ENCODE measurements around the gene ARID1A. TPM values are rescaled to one million over a fixed set of nuclear protein-coding genes. Genes with fewer than 3 reads are reported as not detected.

Gene ARID1A
- total RNA-seq, 1 donor from 2014 or later = 83.8 TPM

GRCh38 chr1:26780344-26780957 is 84.6 kb downstream of the ARID1A start:
- intact Hi-C loops (cut with DNase I) = loop anchor here (2.0 kb wide), 1 partner anchor 30 kb away; no protein-coding TSS in a partner anchor
- no peak for DNase-seq (ENCODE audit: low spot score)
- no peak for ATAC-seq

GRCh38 chr1:26781206-26781825 is 85.5 kb downstream of the ARID1A start:
- DNase-seq (ENCODE audit: low spot score) (no peak), ATAC-seq (no peak)
- intact Hi-C loops (cut with DNase I) = loop anchor here (2.0 kb wide), 1 partner anchor 31 kb away; no protein-coding TSS in a partner anchor

- ATAC-seq (no peak), DNase-seq (ENCODE audit: low spot score) (no peak)
- intact Hi-C loops (cut with DNase I) = no loop called here
These were observed 86.9 kb downstream of the ARID1A start for GRCh38 chr1:26782521-26783212.

GRCh38 chr1:26783646-26784022 is 87.8 kb downstream of the ARID1A start:
- no peak for ATAC-seq
- intact Hi-C loops (cut with DNase I) = no loop called here
- no peak for DNase-seq (ENCODE audit: low spot score)

- peak; percentile 79 for DNase-seq (ENCODE audit: low spot score)
- intact Hi-C loops (cut with DNase I) = no loop called here
- ATAC-seq = peak; percentile 60
These were observed 88.4 kb downstream of the ARID1A start for GRCh38 chr1:26784023-26784871.

- DNase-seq (ENCODE audit: low spot score) = no peak
- intact Hi-C loops (cut with DNase I) = loop anchor here (5.0 kb wide), 1 partner anchor 178 kb away; no protein-coding TSS in a partner anchor
- ATAC-seq = no peak
These were observed 89.1 kb downstream of the ARID1A start for GRCh38 chr1:26784886-26785285.

- no peak for DNase-seq (ENCODE audit: low spot score)
- intact Hi-C loops (cut with DNase I) = loop anchor here (5.0 kb wide), 1 partner anchor 179 kb away; no protein-coding TSS in a partner anchor
- ATAC-seq = no peak
These were observed 90.0 kb downstream of the ARID1A start for GRCh38 chr1:26785611-26786436.

- intact Hi-C loops (cut with DNase I) = loop anchor here (1.0 to 5.0 kb wide), 2 partner anchors 91 to 179 kb away; no protein-coding TSS in a partner anchor
- peak; percentile 70 for ATAC-seq
- DNase-seq (ENCODE audit: low spot score) = peak; percentile 83
These were observed 90.9 kb downstream of the ARID1A start for GRCh38 chr1:26786437-26787380.

GRCh38 chr1:26787381-26787705 is 91.5 kb downstream of the ARID1A start:
- DNase-seq (ENCODE audit: low spot score) (no peak), ATAC-seq (peak; percentile 3)
- intact Hi-C loops (cut with DNase I) = loop anchor here (1.0 to 5.0 kb wide), 2 partner anchors 92 to 180 kb away; no protein-coding TSS in a partner anchor

- peak; percentile 86 for ATAC-seq
- intact Hi-C loops (cut with DNase I) = loop anchor here (1.0 to 5.0 kb wide), 2 partner anchors 93 to 181 kb away; no protein-coding TSS in a partner anchor
- DNase-seq (ENCODE audit: low spot score) = peak; percentile 93
These were observed 92.1 kb downstream of the ARID1A start, which contains the start of gene PIGV for GRCh38 chr1:26787706-26788514. Gene PIGV, plus strand, starts transcription at chr1:26787950. Its CDS starts 2,866 bp downstream, at chr1:26790816.

- peak; percentile 1 for ATAC-seq
- intact Hi-C loops (cut with DNase I) = loop anchor here (5.0 kb wide), 1 partner anchor 181 kb away; no protein-coding TSS in a partner anchor
These were observed 92.6 kb downstream of the ARID1A start for GRCh38 chr1:26788515-26788785.

GRCh38 chr1:26788836-26789611 is 93.2 kb downstream of the ARID1A start:
- DNase-seq (ENCODE audit: low spot score) (peak; percentile 93), ATAC-seq (peak; percentile 74)
- intact Hi-C loops (cut with DNase I) = loop anchor here (5.0 kb wide), 1 partner anchor 182 kb away; no protein-coding TSS in a partner anchor

More at GRCh38 chr1:26788515-26788785, 92.6 kb downstream of the ARID1A start:
- no peak for DNase-seq (ENCODE audit: low spot score)

GRCh38 chr1:26789612-26789865 is 93.7 kb downstream of the ARID1A start:
- intact Hi-C loops (cut with DNase I) = loop anchor here (5.0 kb wide), 1 partner anchor 182 kb away; no protein-coding TSS in a partner anchor
- DNase-seq (ENCODE audit: low spot score) = no peak
- ATAC-seq = no peak

GRCh38 chr1:26789931-26790330 is 94.1 kb downstream of the ARID1A start:
- DNase-seq (ENCODE audit: low spot score) (no peak), ATAC-seq (no peak)
- intact Hi-C loops (cut with DNase I) = loop anchor here (5.0 kb wide), 1 partner anchor 183 kb away; no protein-coding TSS in a partner anchor

- intact Hi-C loops (cut with DNase I) = no loop called here
- no peak for DNase-seq (ENCODE audit: low spot score)
- ATAC-seq = no peak
These were observed 94.7 kb downstream of the ARID1A start for GRCh38 chr1:26790551-26790953.

GRCh38 chr1:26791148-26791547 is 95.3 kb downstream of the ARID1A start:
- intact Hi-C loops (cut with DNase I) = no loop called here
- ATAC-seq (no peak), DNase-seq (ENCODE audit: low spot score) (no peak)

Measured in sciatic nerve (tissue), 2 donors.